Measurements from ENCODE around the gene KCNMB1. TPM values are rescaled to one million over a fixed set of nuclear protein-coding genes. Genes with fewer than 3 reads are reported as not detected.

The KCNMB1 gene
- total RNA-seq, 3 donors from 2014 or later (not counting 1 experiment from before 2014, with no cell fraction given) = 0.23 to 0.48 (median 0.35) TPM

DNA sequence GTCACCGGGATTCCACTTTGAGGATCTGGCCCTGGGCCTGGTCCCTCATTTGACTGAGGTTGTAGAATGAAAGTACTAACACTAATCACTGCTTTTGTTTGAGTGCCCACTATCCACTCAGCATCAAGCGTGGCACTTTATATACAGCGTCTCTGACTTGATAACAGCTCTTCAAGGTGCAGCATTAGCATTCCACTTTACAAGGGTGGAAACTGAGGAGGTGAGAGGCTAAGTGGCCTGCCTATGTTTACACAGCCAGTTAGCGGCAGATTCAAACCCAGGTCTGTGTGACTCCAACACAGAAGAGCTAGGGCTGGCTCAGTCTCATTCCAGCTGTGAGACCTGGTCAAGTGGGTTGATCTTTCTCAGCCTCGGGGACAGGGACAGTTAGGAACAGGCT lies 5.9 kb downstream of the KCNMB1 start:
- Histone ChIP-seq H3K4me3 (ENCODE audit: low read length) (no peak overlapping the region), H3K36me3 (ENCODE audit: control insufficient read depth, insufficient read depth, low read length) (no peaks in the 10 kb centered on the region), H3K27me3 (ENCODE audit: control insufficient read depth, insufficient read depth, low read length) (no peaks in the 10 kb centered on the region), H3K4me1 (ENCODE audit: control insufficient read depth, insufficient read depth, low read length) (no peaks in the 10 kb centered on the region), H3K9me3 (ENCODE audit: control insufficient read depth, insufficient read depth, low read length) (no peaks in the 10 kb centered on the region), H3K27ac (ENCODE audit: low read length) (no peak overlapping the region)
- DNase-seq (no peak), ATAC-seq (no peak)
- no peak overlapping the region for H3K27ac Mint-ChIP-seq
- intact Hi-C loops (cut with micrococcal nuclease) = no loop called here
- WGBS (ENCODE audit: insufficient coverage) = 93% methylated on average over 4 of the region's 5 CpGs
- H3K4me3 Mint-ChIP-seq = no peak overlapping the region
- no peaks in the 10 kb centered on the region for H3K36me3 Mint-ChIP-seq
- no peaks in the 10 kb centered on the region for H3K4me1 Mint-ChIP-seq
- H3K27me3 Mint-ChIP-seq (ENCODE audit: low read depth in 2 of 2) = peaks cover 7 to 9% of the 10 kb centered on the region in 2 donors
- H3K9me3 Mint-ChIP-seq = no peaks in the 10 kb centered on the region
- TF ChIP-seq, protein P1, sequence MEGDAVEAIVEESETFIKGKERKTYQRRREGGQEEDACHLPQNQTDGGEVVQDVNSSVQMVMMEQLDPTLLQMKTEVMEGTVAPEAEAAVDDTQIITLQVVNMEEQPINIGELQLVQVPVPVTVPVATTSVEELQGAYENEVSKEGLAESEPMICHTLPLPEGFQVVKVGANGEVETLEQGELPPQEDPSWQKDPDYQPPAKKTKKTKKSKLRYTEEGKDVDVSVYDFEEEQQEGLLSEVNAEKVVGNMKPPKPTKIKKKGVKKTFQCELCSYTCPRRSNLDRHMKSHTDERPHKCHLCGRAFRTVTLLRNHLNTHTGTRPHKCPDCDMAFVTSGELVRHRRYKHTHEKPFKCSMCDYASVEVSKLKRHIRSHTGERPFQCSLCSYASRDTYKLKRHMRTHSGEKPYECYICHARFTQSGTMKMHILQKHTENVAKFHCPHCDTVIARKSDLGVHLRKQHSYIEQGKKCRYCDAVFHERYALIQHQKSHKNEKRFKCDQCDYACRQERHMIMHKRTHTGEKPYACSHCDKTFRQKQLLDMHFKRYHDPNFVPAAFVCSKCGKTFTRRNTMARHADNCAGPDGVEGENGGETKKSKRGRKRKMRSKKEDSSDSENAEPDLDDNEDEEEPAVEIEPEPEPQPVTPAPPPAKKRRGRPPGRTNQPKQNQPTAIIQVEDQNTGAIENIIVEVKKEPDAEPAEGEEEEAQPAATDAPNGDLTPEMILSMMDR (IDR thresholded peaks at IDR 0.05) = no peak

DNA sequence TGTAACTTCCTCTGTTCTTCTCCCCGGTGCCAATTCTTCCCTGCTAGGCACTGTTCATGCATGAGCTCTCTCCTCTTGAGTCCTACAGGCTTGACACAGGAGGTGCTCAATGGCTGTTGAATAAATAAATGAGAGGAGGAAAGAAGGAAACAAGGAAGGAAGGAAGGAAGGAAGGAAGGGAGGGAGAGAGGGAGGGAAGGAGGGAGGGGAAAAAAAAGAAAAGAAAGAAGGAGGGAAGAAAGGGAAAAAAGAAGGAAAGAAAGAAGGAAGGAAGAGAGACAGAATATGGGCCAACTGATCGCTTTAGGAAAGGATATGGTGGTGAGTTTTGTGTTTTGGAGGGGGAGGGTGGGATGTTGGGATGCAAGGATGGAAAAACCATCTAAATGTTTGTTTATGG lies 6.4 kb downstream of the KCNMB1 start:
- Mint-ChIP-seq H3K9me3 (no peaks in the 10 kb centered on the region), H3K4me1 (no peaks in the 10 kb centered on the region), H3K27ac (no peak overlapping the region), H3K27me3 (ENCODE audit: low read depth in 2 of 2) (peaks cover 4 to 5% of the 10 kb centered on the region in 2 donors), H3K4me3 (no peak overlapping the region), H3K36me3 (no peaks in the 10 kb centered on the region)
- no peaks in the 10 kb centered on the region for H3K36me3 ChIP-seq (ENCODE audit: control insufficient read depth, insufficient read depth, low read length)
- no peaks in the 10 kb centered on the region for H3K9me3 ChIP-seq (ENCODE audit: control insufficient read depth, insufficient read depth, low read length)
- no peak overlapping the region for H3K4me3 ChIP-seq (ENCODE audit: low read length)
- H3K4me1 ChIP-seq (ENCODE audit: control insufficient read depth, insufficient read depth, low read length) = no peaks in the 10 kb centered on the region
- 65% methylated on average over 2 of the region's 2 CpGs for WGBS (ENCODE audit: insufficient coverage)
- TF ChIP-seq, protein P1 (IDR thresholded peaks at IDR 0.05) = no peak
- no peaks in the 10 kb centered on the region for H3K27me3 ChIP-seq (ENCODE audit: control insufficient read depth, insufficient read depth, low read length)
- intact Hi-C loops (cut with micrococcal nuclease) = no loop called here
- no peak for DNase-seq
- H3K27ac ChIP-seq (ENCODE audit: low read length) = no peak overlapping the region
- no peak for ATAC-seq

DNA sequence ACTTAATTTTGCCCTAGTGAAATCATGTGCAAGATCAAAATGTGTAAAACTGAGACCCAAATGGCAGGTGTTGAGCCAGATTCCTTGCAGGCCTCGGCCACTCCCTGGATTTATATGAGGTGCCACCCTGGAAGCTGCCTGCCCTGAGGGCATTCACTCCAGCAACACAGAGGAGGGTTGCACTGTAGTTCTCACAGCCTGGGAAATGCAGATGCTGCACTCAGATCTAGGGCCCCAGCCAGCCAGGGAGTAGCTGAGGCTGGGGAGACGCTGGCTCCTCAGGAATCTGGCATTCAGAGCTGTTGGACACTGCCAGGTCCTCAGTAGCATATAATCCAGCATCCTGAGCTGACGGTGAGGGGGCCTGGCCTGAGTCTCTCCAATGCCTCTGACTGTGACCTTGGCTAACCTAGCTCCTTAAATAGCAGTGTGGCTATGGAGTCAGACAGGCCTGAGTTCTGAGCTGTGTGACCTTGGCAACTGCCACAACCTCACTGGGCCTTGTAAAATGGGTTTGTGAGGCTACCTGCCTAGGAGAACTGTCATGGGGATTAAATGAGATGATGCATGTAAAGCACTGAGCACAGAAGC lies 8.7 kb downstream of the KCNMB1 start:
- WGBS (ENCODE audit: insufficient coverage) = 83% methylated on average over 3 of the region's 3 CpGs
- Histone ChIP-seq H3K4me3 (ENCODE audit: low read length) (no peak overlapping the region), H3K36me3 (ENCODE audit: control insufficient read depth, insufficient read depth, low read length) (no peaks in the 10 kb centered on the region), H3K9me3 (ENCODE audit: control insufficient read depth, insufficient read depth, low read length) (no peaks in the 10 kb centered on the region), H3K27ac (ENCODE audit: low read length) (no peak overlapping the region), H3K4me1 (ENCODE audit: control insufficient read depth, insufficient read depth, low read length) (no peaks in the 10 kb centered on the region), H3K27me3 (ENCODE audit: control insufficient read depth, insufficient read depth, low read length) (no peaks in the 10 kb centered on the region)
- H3K4me1 Mint-ChIP-seq = no peaks in the 10 kb centered on the region
- H3K9me3 Mint-ChIP-seq = no peaks in the 10 kb centered on the region
- no peak overlapping the region for H3K27ac Mint-ChIP-seq
- no peak for ATAC-seq
- H3K27me3 Mint-ChIP-seq (ENCODE audit: low read depth in 2 of 2) = peaks cover 0 to 5% of the 10 kb centered on the region in 2 donors
- H3K36me3 Mint-ChIP-seq = no peaks in the 10 kb centered on the region
- H3K4me3 Mint-ChIP-seq = no peak overlapping the region
- DNase-seq = no peak
- TF ChIP-seq, protein P1 (IDR thresholded peaks at IDR 0.05) = no peak
- intact Hi-C loops (cut with micrococcal nuclease) = no loop called here

DNA sequence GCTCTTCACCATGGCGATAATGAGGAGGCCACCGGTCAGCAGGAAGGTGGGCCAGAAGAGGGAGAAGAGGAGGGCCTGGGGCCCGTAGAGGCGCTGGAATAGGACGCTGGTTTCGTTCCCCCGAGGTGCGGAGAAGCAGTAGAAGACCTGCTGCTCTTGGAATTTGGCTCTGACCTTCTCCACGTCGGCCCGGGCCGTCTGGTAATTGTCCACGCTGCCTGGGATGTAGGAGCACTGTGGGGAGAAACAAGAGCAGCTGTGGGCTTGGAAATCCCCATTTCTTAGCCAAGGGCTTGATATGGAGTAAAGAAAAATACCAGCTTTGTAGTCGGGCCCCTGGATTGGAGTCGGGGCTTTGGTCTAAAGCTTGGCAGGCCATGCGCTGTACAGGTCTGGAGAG lies 10.4 kb downstream of the KCNMB1 start:
- Mint-ChIP-seq H3K27me3 (ENCODE audit: low read depth in 2 of 2) (peaks cover 0 to 5% of the 10 kb centered on the region in 2 donors), H3K9me3 (no peaks in the 10 kb centered on the region), H3K4me1 (no peaks in the 10 kb centered on the region), H3K27ac (no peak overlapping the region), H3K36me3 (no peaks in the 10 kb centered on the region), H3K4me3 (no peak overlapping the region)
- TF ChIP-seq, protein P1 (IDR thresholded peaks at IDR 0.05) = no peak
- Histone ChIP-seq H3K9me3 (ENCODE audit: control insufficient read depth, insufficient read depth, low read length) (no peaks in the 10 kb centered on the region), H3K27me3 (ENCODE audit: control insufficient read depth, insufficient read depth, low read length) (no peaks in the 10 kb centered on the region), H3K27ac (ENCODE audit: low read length) (no peak overlapping the region), H3K4me3 (ENCODE audit: low read length) (no peak overlapping the region), H3K36me3 (ENCODE audit: control insufficient read depth, insufficient read depth, low read length) (no peaks in the 10 kb centered on the region), H3K4me1 (ENCODE audit: control insufficient read depth, insufficient read depth, low read length) (no peaks in the 10 kb centered on the region)
- intact Hi-C loops (cut with micrococcal nuclease) = no loop called here
- no peak for ATAC-seq
- WGBS (ENCODE audit: insufficient coverage) = 91% methylated on average over 16 of the region's 16 CpGs
- DNase-seq = no peak
